UCSD-AML1 (cell line): Measurements from ENCODE around the gene UCN3.

Experiments
- DNase-seq: peaks from one replicate; lab custom pipeline; 2025; ENCODE audit not compliant: unreplicated experiment; lab: John Stamatoyannopoulos, UW

Gene UCN3

DNA sequence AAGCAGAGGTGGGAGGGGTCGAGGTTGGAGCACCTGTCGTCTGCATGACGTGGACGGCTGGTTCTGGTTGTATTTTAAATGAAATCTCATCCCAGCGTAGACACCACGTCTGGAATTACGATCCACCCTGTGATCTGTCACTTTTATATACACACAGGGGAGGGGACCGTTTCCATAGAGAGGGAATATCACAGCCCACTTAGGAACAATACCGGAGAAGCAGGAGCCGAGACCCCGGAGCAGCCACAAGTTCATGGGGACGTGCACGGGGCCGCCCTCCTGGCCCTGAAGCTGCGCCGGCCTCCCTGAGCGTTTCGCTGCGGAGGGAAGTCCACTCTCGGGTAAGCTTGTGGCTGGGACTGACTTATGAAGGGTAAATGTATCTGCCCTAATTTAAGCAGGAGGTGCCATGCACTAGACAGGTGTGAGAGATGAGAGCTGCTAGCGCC is at the start of gene UCN3:
Gene UCN3 (plus strand): TSS at position 77 of the 449 bp plus-strand sequence. CDS start 8,755 bp downstream, outside the sequence.
- DNase-seq, result no peak

DNA sequence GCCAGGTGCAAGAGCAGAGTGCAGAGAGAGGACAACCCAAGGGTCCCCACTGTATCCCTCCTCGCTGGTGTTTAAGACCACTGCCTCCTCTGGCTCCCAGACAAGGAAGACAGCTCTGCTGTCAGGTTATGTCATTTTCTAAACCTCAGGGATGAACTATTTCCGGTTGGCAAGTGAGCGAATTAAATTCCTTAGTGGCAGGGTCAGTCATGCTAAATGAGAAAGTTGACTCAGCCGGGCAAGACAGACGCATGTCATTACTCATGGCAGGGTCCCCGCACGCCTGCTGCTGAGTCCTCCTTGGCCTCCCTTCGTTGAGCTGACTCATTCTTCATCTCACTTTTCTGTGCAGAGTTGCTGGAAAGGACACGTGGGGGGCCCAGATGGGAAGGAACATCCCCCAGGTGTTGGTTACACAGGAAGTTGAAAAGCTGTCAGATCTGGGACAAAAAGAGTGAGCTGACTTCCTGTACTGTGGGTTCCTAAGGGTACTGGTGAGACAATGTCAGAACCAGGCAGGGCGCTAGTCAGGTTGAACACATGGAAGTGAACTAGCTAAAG is 47.1 kb upstream of the UCN3 start:
- peak; percentile 16 for DNase-seq

DNA sequence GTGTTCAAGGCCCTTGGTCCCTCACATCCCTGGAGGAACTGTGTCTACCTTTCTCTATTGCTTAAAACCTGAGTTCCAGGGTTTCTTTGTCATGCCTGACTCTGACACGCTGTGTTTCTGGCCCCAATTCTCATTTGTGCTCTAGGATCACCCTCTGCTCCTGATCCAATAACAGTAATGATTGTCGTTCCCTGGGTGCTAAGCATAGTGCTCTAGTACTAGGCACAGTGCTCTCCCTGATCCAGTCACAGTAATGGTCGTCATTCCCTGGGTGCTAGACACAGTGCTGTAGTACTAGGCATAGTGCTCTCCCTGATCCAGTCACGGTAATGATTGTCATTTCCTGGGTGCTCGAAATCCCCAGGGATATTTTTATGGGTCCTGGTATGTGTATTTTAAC is 46.6 kb upstream of the UCN3 start:
- no peak for DNase-seq

DNA sequence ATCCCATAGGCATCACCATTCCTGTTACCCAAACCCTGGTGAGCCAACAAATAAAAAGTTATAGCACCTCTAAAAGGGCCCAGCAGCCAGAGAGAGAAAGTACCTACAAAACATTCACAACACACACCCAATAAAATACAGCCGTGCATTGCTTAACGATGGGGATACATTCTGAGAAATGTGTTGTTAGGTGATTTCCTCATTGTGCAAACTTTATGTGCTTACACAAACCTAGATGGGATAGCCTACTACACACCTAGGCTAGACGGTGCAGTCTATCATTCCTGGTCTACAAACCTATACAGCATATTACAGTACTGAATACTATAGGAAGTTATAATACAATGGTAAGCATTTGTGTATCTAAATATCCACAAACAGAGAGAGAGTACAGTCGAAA is 44.9 kb upstream of the UCN3 start:
- no peak for DNase-seq

DNA sequence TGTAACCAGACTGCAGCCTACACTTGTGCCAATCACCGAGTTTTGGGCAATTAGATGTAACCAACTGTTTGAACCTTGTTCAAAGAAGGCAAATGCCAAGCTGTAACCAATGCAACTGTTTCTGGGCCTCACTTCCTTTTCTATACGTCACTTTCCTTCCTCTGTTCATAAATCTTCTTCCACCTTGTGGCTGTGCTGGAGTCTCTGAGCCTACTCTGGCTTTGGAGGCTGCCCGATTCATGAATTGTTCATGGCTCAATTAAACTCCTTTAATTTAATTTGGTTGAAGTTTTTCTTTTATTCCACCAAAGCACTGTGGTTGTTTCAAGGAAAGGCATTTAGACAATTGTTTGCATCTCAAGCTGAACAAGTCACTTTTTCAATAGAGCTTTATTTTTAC is 43.5 kb upstream of the UCN3 start:
- no peak for DNase-seq

GRCh38 chr10:5323446-5323845 is 41.3 kb upstream of the UCN3 start:
- DNase-seq, result no peak

- no peak for DNase-seq
These were observed 39.7 kb upstream of the UCN3 start for GRCh38 chr10:5325076-5325475.

- DNase-seq, result no peak
These were observed 30.4 kb upstream of the UCN3 start for GRCh38 chr10:5334196-5334880.

DNA sequence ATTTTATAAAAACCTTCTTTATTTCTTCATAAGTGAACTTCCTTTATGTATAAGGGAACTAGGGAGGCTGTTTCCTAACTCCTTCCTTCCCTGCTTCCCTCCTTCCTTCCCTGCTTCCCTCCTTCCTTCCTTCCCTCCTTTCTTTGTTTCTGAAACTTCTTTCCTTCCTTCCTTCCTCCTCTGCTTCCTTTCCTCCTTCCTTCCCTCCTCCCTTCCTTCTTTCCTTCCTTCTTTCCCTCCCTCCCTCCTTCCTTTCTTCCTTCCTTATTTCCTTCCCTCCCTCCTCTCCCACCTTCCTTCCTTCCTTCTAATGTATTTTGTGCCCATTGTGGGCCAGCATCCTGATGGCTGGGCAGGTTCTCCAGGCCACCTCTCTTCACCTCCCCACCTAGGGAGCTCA is 26.8 kb upstream of the UCN3 start:
- no peak for DNase-seq

GRCh38 chr10:5343092-5343491 is 21.7 kb upstream of the UCN3 start:
- DNase-seq, result no peak

GRCh38 chr10:5343561-5343960 is 21.2 kb upstream of the UCN3 start:
- no peak for DNase-seq

- DNase-seq, result no peak
These were observed 20.8 kb upstream of the UCN3 start for GRCh38 chr10:5343979-5344378.

DNA sequence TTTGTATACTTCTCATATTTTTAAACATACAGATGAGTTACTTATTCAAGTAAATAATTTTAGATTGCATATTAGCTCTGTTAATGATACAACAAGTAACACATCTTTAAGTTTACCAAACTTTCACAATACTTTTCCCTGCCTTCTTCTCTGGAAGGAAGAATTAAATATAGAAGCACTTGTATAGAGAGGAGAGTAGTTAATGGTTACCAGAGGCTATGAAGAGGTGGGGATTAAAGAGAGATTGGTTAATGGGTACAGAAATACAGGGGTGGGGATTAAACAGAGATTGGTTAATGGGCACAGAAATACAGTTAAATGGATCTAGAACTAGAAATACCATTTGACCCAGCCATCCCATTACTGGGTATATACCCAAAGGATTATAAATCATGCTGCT is 20.0 kb upstream of the UCN3 start:
- no peak for DNase-seq

DNA sequence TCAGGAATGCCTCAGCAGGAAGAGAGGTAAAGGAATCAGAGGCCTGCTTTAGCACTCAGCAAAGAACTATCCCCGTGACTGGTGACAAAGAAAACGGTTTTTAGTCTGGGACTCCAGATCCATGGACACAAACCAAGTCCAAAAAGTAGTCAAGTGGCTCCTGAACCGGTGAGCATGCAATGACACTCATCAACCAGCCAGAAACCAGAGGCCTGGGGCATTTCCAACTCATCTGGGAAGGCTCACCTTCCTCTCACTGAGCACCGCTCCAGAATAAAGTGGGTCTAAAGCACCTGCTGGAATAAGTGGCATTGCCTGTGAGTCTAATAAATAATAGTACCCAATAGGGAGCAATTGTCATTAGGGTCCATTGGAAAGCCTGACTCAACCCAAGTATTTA is 17.9 kb upstream of the UCN3 start:
- no peak for DNase-seq

DNA sequence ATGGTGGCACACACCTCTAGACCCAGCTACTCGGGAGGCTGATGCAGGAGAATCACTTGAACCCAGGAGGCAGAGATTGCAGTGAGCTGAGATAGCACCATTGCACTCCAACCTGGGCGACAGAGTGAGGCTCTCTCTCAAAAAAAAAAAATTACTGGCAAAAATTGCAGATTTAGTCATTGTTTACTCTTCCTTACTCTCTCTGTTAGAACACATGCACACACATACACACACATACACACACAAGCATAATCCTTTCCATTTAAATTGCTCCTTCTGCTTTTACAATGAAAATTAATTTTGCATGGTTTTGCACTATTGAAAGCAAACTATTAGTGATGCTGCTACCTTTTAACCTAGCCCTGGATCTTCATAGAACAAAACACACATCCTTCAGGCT is 15.4 kb upstream of the UCN3 start:
- no peak for DNase-seq

GRCh38 chr10:5354068-5354467 is 10.7 kb upstream of the UCN3 start:
- DNase-seq, result no peak

GRCh38 chr10:5355594-5356301 is 9.0 kb upstream of the UCN3 start:
- no peak for DNase-seq

GRCh38 chr10:5356302-5356763 is 8.4 kb upstream of the UCN3 start:
- DNase-seq, result no peak

DNA sequence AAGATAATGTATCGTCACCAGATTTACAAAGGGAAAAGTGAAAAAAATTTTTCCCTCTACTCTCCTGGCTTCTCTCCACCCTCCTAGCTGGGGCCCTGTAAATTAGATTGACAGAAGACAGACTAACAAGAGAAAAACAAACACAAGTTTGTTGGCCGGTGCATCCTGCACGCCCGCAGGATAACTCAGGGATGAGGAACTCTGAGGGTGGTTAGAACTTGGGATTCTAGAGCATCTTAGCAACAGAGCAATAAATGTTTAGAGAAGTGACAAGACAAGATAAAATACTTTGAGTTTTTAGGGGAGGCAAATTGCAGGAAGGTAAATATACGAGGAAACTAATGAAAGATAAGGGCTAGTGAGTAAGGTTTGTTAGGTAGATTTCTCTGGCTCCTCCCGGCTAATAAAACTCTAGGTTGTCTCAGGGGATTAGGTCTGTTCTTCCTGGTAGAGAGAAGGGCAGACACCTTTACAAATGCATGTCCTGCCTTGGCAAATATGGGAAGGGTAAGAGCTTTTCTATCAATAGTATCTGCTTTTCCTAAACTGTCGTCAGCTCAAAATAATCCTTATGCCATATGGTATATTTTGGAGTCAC is 4.3 kb upstream of the UCN3 start:
- no peak for DNase-seq

DNA sequence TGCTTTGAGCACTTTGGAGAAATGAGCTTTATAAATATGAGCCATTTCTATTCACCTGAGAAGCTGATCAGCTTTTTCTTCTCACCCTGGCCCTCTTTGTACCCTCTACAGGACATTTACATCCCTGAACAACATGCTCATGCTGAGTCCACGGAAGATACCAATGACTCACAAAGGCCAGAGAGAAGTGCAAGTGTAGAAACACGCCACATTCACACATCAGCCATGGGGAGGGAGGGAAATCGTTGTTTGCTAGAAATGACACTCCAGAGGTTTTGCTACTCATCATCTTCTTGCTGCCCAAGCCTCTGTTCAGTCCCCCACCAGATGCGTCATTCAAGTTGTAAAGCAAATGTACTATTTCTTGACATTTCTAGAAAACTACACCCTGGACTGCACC is 2.8 kb upstream of the UCN3 start:
- DNase-seq, result no peak

DNA sequence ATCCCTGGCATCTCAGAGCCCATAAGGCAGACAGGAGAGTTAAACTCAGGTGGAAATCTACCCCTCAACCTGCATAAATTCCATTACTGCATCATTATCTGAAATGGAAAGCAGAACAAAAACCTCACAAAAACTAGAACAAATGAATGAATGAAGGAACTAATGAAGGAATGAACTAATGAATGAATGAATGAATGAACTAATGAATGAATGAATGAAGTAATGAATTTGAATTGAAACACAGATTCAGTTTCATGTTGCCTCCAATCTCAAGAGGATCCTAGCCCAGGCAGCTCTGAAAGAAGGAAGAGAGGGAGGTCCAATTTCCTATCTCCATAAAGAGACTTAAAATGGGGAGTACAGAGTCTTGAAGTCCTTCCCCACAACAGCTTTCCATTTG is 1.9 kb upstream of the UCN3 start:
- DNase-seq, result no peak

- DNase-seq, result no peak
These were observed 392 bp upstream of the UCN3 start for GRCh38 chr10:5364374-5364773.
